SKM-1 treated with dmso at 0.1 percent for 144 hours (cell line): ENCODE results near the gene ZP3.
"Not testable (repeated sequence)": the region's sequence is repeated elsewhere in the genome, so short reads cannot be mapped to it uniquely, and the experiment has no call there.

Source experiments
- DNase-seq: peaks from one replicate; lab custom pipeline; 2025; ENCODE audit not compliant: unreplicated experiment; lab: John Stamatoyannopoulos, UW

The ZP3 gene

GRCh38 chr7:76482660-76483059, 57.9 kb downstream of the ZP3 start:
- DNase-seq, result not testable (repeated sequence)

GRCh38 chr7:76483081-76483480, 58.3 kb downstream of the ZP3 start:
- DNase-seq, result not testable (repeated sequence)

GRCh38 chr7:76484456-76484855, 59.7 kb downstream of the ZP3 start:
- not testable (repeated sequence) for DNase-seq

- DNase-seq, result not testable (repeated sequence)
These were observed 61.3 kb downstream of the ZP3 start for GRCh38 chr7:76485822-76486610.

GRCh38 chr7:76486618-76487017, 61.9 kb downstream of the ZP3 start:
- not testable (repeated sequence) for DNase-seq

- DNase-seq, result peak; percentile 10
These were observed 63.2 kb downstream of the ZP3 start for GRCh38 chr7:76487969-76488368.
